MG63 (cell line): Measurements from ENCODE around the gene REXO2. TPM values are rescaled to one million over a fixed set of nuclear protein-coding genes. Genes with fewer than 3 reads are reported as not detected.
A peak's percentile ranks its signal among the peaks of the same experiment; 100 is the strongest.

Source experiments
- DNase-seq: peaks from one replicate; pipeline ENCODE4 v3.0.0-alpha.2; 2020
- H3K27me3 ChIP-seq: fragments of 250-450 bp; sonication (Bioruptor Pico); 2 replicates; pipeline ENCODE4 v1.5.1; 2020; ENCODE audit warnings: mild to moderate bottlenecking, moderate library complexity
- H3K36me3 ChIP-seq: fragments of 250-450 bp; sonication (Bioruptor Pico); 2 replicates; pipeline ENCODE4 v1.5.1; 2020; ENCODE audit warnings: mild to moderate bottlenecking, moderate library complexity
- H3K4me3 ChIP-seq: fragments of 250-450 bp; sonication (Bioruptor Pico); 2 replicates; pipeline ENCODE4 v1.5.1; 2020; ENCODE audit warnings: mild to moderate bottlenecking, moderate library complexity
- H3K9me3 ChIP-seq: fragments of 250-450 bp; sonication (Bioruptor Pico); 2 replicates; pipeline ENCODE4 v1.5.1; 2020; ENCODE audit warnings: mild to moderate bottlenecking, moderate library complexity
- total RNA-seq: library from RNA; depleted of rRNA; stranded (reverse); fragments of >200 nt; shearing (Covaris generic); gene quantifications from 2 replicates; pipeline ENCODE4 v1.2.3, GENCODE V29; 2014; ENCODE audit warnings: low replicate concordance

Gene REXO2
- total RNA-seq, 1 experiment from 2014 or later = 172 TPM

GRCh38 chr11:114432893-114433292, 6.4 kb upstream of the REXO2 start:
- no peak overlapping the region for H3K4me3 ChIP-seq
- no peaks in the 10 kb centered on the region for H3K9me3 ChIP-seq
- no peaks in the 10 kb centered on the region for H3K36me3 ChIP-seq
- DNase-seq = no peak
- H3K27me3 ChIP-seq = no peaks in the 10 kb centered on the region

- no peaks in the 10 kb centered on the region for H3K36me3 ChIP-seq
- no peak for DNase-seq
- no peaks in the 10 kb centered on the region for H3K27me3 ChIP-seq
- H3K9me3 ChIP-seq = no peaks in the 10 kb centered on the region
- H3K4me3 ChIP-seq = no peak overlapping the region
These were observed 5.9 kb upstream of the REXO2 start for GRCh38 chr11:114433376-114433775.

DNA sequence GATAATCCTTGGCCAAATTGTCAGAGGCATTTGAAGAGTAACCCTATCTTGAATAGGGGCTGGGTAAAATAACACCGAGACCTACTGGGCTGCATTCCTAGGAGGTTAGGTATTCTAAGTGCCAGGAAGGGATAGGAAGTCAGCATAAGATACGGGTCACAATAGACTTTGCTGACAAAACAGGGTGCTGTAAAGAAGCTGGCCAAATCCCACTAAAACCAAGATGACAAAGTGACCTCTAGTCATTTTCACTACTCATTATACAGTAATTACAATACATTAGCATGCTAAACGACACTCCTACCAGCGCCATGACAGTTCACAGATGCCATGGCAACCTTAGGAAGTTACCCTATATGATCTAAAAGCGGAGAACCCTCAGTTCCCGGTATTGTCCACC, 964 bp upstream of the REXO2 start:
- Histone ChIP-seq H3K27me3 (no peaks in the 10 kb centered on the region), H3K9me3 (no peaks in the 10 kb centered on the region), H3K4me3 (no peak overlapping the region; the same call in 1 of the 2 replicates), H3K36me3 (peaks cover 5% of the 10 kb centered on the region; the same call in 1 of the 2 replicates)
- DNase-seq = no peak

DNA sequence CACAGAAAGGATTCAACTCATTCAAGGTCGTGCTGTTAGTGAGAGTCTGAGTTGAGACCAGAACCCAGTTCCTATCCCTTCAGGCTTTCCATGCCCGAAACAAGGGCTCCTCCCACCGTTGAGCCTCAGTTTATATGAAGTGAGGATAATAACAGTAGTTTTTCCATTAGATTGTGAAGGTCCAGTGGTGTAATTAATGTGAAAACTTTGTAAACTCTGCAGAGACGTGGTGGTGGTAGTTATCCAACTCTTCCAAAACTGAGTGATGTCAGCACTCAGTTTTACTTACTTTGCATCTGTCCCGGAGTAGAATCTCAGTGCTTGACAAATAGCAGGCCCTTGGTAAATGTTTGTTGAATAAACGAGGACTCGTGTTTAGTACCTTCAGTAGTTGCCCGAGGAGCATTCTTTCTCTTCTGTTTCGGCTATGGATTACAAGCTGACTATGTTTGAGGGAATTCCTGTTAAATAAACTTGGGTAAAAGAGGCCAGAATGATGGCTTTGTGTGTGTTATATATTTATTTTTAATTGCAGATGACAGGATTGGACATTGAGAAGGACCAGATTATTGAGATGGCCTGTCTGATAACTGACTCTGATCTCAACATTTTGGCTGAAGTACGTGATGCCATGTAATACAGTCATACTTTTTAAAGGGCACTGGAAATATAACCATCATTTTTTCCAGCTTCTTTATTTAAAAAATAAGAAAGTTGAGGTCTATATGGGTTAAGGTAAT, 1.0 kb downstream of the REXO2 start:
- Histone ChIP-seq H3K4me3 (peak overlapping the region; percentile 83), H3K27me3 (no peaks in the 10 kb centered on the region), H3K9me3 (no peaks in the 10 kb centered on the region), H3K36me3 (peaks cover 18% of the 10 kb centered on the region)
- no peak for DNase-seq

DNA sequence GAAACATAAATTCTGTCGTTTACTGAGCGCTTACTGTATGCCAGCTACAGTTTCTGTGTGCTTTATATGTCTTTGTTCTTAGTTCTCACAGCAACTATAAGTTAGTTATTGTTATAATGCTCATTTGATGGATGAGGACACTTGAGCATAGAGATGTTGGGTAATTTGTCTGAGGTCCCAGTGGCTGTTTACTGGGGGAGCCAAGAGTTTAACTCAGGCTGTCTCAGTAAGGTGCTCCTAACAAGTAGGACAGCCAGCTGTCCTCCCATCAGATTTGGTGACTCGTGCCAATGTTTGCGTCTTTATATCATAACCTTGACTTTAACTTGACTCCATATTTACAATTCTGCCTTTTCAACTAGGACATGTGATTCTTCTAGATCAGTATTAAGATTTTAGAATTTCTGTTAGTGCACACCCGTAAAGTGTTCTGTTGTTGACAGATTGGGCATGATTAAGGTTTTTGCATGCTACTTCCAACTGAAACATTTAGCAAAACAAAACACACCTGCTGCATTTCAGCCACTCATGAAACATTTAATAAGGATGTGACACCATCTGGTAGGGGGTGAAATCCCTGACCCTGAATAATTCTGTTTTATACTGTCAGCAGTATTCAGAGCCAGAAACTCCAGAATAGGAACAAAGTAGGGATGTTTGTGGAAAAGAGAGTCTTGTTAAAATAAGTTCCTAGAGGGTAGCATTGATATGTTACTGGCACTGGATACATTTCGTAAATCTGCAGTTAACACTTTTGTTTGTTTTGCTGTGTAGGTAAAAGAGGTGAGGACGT, 1.9 kb downstream of the REXO2 start:
- Histone ChIP-seq H3K36me3 (peaks cover 26% of the 10 kb centered on the region), H3K27me3 (no peaks in the 10 kb centered on the region), H3K9me3 (no peaks in the 10 kb centered on the region), H3K4me3 (peak overlapping the region; percentile 83)
- no peak for DNase-seq

GRCh38 chr11:114441921-114442320, 2.7 kb downstream of the REXO2 start:
- H3K27me3 ChIP-seq = no peaks in the 10 kb centered on the region
- DNase-seq = no peak
- H3K9me3 ChIP-seq = no peaks in the 10 kb centered on the region
- H3K36me3 ChIP-seq = peaks cover 30% of the 10 kb centered on the region
- H3K4me3 ChIP-seq = no peak overlapping the region

DNA sequence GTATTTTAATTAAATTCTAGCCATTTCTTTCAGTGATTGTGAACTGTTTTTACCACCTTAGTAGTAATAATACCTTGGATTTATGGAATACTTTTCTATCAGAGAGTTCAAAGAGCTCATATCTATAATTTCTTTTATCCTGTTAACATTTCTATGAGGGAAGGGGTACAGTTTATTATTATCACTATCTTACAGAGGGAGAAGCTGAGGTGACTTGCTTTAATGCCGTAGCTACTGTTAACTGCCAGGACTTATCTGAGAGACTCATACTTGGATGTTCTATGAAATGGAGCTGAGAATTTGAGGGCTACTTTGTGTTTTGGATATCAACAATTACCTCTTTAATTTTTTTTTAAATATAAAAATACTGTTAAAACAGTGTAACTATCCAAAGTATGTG, 3.3 kb downstream of the REXO2 start:
- Histone ChIP-seq H3K27me3 (no peaks in the 10 kb centered on the region), H3K9me3 (no peaks in the 10 kb centered on the region), H3K4me3 (no peak overlapping the region), H3K36me3 (peaks cover 32% of the 10 kb centered on the region)
- no peak for DNase-seq

DNA sequence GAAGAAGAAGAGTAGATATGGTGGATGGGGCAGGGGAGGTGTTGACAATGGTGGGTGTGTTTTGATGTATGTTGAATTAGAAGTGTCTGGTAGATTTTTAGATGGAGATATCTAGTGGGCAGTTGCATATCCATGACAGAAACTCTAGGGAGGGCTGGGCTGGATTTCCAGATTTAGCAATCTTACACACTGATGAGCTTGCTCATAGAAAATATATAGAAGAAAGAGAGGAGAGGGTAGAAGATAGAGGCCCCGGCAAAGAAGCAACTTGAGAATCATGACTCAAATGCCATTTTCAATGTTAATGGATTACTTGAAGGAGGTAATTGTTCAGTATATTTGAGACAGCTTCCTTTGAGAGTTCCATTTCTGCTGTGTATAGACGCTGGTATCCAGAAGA, 8.2 kb downstream of the REXO2 start:
- Histone ChIP-seq H3K27me3 (no peaks in the 10 kb centered on the region), H3K4me3 (no peak overlapping the region), H3K36me3 (peaks cover 72% of the 10 kb centered on the region), H3K9me3 (no peaks in the 10 kb centered on the region)
- DNase-seq = no peak

DNA sequence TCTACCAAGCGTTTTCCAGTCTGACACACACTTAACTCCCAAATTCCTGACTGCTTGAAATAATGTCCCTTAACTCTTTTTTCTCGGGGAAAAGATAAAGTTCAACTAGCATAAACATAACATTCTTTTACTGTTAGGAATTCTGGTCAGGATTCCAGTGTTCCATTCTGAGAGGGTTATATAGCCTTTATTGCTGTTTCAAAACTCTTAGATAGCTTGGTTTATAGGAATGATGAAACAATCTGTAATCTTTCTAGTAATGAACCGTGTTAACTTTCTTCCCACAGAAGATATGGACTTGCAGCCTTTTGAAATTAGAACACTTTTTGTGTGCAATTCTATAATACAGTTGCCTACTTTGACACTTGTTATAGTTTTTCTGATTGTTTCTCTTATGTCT, 8.6 kb downstream of the REXO2 start:
- H3K27me3 ChIP-seq = no peaks in the 10 kb centered on the region
- DNase-seq = no peak
- peaks cover 75% of the 10 kb centered on the region for H3K36me3 ChIP-seq
- H3K9me3 ChIP-seq = no peaks in the 10 kb centered on the region
- no peak overlapping the region for H3K4me3 ChIP-seq

DNA sequence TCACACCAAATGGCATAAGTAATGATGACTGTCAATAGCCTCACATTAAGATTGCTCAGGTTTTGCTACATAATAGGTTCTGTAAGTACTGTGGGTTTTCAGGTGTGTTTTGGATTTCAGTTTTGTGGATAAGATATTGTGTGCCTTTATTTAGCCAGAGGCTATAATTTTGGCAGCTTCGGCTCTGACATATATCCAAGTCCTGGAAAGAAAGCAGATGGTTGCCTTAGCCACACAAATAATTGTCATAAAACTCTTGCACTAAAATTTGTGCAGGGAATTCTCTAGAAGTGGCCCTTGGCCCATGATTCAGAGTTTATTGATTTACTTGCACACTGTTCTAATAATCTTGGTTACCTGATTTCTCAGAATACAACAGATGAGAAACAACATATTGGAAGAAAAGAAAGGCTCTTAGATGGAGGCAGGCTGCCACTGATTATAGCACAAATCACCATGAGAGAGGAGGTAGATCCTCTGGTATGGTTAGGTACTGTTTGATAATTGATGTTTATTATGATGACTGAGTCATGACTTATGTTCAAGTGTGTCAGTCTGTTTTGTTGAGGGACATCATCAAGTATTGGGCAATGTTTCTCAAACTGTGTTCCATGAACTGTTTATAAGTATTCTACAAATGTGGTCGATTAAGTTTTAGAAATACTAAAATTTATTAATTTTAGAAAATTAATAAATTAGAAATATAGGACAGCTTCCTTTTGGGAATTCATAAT, 9.6 kb downstream of the REXO2 start:
- DNase-seq = no peak
- no peaks in the 10 kb centered on the region for H3K27me3 ChIP-seq

GRCh38 chr11:114449845-114450244, 10.6 kb downstream of the REXO2 start:
- Histone ChIP-seq H3K4me3 (no peak overlapping the region), H3K9me3 (no peaks in the 10 kb centered on the region), H3K27me3 (no peaks in the 10 kb centered on the region), H3K36me3 (peaks cover 71% of the 10 kb centered on the region)
- DNase-seq = no peak

More for the DNA sequence above, 9.6 kb downstream of the REXO2 start:
- H3K9me3 ChIP-seq = no peaks in the 10 kb centered on the region
- H3K4me3 ChIP-seq = no peak overlapping the region
- peaks cover 76% of the 10 kb centered on the region for H3K36me3 ChIP-seq

DNA sequence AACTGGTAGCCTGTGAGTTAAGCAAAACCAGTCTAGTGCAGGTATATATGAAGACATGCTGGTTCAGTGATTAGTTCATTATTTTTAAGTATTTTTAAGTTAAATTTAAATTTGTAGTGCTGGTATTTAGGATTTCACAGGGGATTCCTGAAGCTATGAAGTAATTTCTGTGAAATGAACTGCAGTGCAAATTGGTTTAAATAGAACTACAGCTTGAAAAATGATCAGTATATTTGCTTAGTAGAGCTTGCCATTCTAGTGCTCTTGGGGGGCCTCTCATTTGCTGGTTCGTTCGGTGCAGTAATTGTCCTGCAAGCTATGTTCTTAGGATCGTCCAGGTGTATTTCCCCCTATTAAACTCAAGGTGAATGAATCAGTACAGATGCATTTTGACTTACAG, 13.1 kb downstream of the REXO2 start:
- Histone ChIP-seq H3K9me3 (no peaks in the 10 kb centered on the region), H3K27me3 (no peaks in the 10 kb centered on the region), H3K36me3 (peaks cover 61% of the 10 kb centered on the region), H3K4me3 (no peak overlapping the region)
- DNase-seq = no peak

DNA sequence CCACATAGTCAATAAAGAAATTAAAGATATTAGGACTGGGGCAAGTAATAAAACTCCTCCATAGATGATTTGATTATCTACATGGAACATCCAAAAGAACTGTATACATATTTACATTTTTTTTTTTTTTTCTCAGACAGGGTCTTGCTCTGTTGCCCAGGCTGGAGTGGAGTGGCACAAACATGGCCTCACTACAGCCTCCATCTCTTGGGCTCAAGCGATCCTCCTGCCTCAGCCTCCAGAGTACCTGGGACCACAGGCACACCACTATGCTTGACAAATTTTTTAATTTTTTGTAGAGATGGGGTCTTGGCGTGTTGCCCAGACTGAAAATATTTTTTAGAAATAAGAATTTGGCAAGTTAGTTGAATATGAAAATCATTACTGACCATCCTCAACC, 24.7 kb downstream of the REXO2 start:
- H3K27me3 ChIP-seq = no peaks in the 10 kb centered on the region
- no peaks in the 10 kb centered on the region for H3K9me3 ChIP-seq
- DNase-seq = no peak
- no peaks in the 10 kb centered on the region for H3K36me3 ChIP-seq
- H3K4me3 ChIP-seq = no peak overlapping the region

DNA sequence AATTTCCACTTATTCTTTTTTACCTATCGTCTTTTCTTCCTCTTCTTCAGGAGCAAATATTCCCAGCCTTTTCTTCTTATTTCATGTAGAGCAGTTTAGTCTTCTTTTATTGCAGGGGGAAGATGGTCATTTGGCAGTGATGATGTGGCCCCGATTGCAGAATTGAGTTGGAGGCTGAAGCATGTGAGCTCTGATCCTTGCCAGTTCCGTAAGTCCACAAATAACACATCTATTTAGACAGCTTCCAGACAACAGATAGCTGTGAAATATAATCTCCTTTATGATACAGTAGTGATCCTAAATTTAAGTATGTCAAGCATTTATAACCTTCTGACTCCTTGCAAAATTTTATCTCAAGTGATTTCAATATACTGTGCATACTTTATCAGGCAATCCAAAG, 27.5 kb downstream of the REXO2 start:
- no peaks in the 10 kb centered on the region for H3K9me3 ChIP-seq
- no peaks in the 10 kb centered on the region for H3K36me3 ChIP-seq
- H3K27me3 ChIP-seq = no peaks in the 10 kb centered on the region
- H3K4me3 ChIP-seq = no peak overlapping the region
- DNase-seq = no peak

GRCh38 chr11:114472661-114473060, 33.4 kb downstream of the REXO2 start:
- H3K4me3 ChIP-seq = no peak overlapping the region
- DNase-seq = no peak
- no peaks in the 10 kb centered on the region for H3K36me3 ChIP-seq
- H3K9me3 ChIP-seq = no peaks in the 10 kb centered on the region; the same call in 1 of the 2 replicates
- H3K27me3 ChIP-seq = no peaks in the 10 kb centered on the region

GRCh38 chr11:114478001-114478410, 38.7 kb downstream of the REXO2 start:
- H3K36me3 ChIP-seq = no peaks in the 10 kb centered on the region
- no peaks in the 10 kb centered on the region; the same call in 1 of the 2 replicates for H3K9me3 ChIP-seq
- no peak for DNase-seq

DNA sequence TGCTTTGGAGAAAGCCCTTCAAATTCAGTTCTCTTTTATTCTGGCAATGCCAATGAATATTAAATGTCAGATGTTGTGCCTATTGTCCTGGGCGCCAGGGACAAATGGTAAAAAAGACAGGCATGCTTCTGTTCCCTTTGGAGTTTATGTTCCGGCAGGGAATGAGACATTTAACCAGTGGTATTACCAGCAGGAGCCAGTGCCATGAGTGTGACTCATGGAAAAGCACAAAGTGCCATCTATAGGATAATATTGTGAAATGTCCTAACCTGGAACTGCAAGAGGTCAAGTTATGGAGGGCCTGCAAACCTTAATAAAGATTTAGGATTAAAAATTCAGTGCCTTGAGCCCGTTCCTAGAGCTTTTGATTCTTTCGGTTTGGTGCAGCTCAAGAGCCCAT, 39.5 kb downstream of the REXO2 start:
- no peaks in the 10 kb centered on the region; the same call in 1 of the 2 replicates for H3K9me3 ChIP-seq
- no peaks in the 10 kb centered on the region for H3K36me3 ChIP-seq
- peak; percentile 33 for DNase-seq
- H3K4me3 ChIP-seq = no peak overlapping the region
- H3K27me3 ChIP-seq = no peaks in the 10 kb centered on the region

More at GRCh38 chr11:114478001-114478410, 38.7 kb downstream of the REXO2 start:
- Histone ChIP-seq H3K4me3 (no peak overlapping the region), H3K27me3 (no peaks in the 10 kb centered on the region)
